ENCODE results near the gene MAP3K10. TPM values are rescaled to one million over a fixed set of nuclear protein-coding genes. Genes with fewer than 3 reads are reported as not detected.

The MAP3K10 gene
- total and polyA plus RNA-seq, 9 of the 15 experiments (the other 6 are each of a cell fraction or from before 2014, with no cell fraction given): 0.01 to 8.0 (median 2.7) TPM; not detected in 1

DNA sequence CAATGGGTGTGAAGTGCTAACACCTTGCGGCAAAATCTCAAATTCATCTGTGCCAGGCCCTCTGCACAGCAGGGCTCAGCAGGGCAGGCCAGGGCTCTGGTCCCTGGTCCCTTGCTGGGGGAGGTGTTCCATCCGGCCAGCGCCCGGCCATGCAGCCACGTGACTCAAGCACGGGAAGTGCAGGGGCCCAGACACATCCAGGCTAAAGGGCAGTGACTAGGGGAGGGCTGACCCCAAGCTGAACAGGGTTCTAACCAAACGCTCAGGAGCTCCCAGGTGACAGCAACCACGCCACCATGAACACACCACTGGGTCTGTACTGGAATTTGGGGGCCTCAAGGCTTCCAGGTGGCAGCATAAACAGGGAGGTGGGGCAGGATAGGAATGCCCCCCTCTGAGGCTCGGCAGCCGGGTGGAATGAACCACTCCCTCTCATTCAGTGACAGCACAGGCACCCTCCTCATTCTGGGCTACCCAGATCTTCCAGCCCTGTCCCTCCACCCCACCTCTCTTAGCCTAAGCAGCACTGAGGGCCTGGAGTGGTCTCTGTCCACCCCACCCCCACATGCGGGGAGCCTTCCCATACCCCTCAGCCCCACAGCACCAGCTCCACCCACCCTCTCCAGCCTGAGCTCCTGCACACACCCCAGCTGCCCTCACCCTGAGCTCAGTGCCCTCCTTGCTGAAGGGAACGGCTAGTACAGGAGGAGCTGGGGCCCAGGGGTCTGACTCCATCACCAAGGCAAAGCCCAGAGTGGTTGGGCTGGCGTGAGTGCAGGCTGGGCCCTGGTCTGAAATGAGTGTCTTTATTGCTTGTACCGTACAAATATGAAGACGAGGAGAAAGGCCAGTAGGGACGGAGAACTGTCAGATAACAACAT, 40.6 kb downstream of the MAP3K10 start (continued):
- no peak for TF ChIP-seq PRMT5 (CRISPR knock-in tag; IDR thresholded peaks at IDR 0.05)
- no peak for TF ChIP-seq HMG20B (CRISPR knock-in tag; IDR thresholded peaks at IDR 0.05)
- TF ChIP-seq CBFA2T2 (conservative IDR thresholded peaks at IDR 0.05): peak; percentile 68
- TF ChIP-seq ETV5 (CRISPR knock-in tag; IDR thresholded peaks at IDR 0.05; ENCODE audit: low read depth): 0 out of 2 replicates have a peak, but pooled peaks have one; percentile 44
- TF ChIP-seq CREM (IDR thresholded peaks at IDR 0.05; ENCODE audit: low read depth): peak; percentile 50; the same call in 1 of the 2 replicates
- TF ChIP-seq ZNF76 (CRISPR knock-in tag; IDR thresholded peaks at IDR 0.05; ENCODE audit: borderline replicate concordance): 0 out of 2 replicates have a peak, but pooled peaks have one; percentile 14
- TF ChIP-seq RFX5 (IDR thresholded peaks at IDR 0.05; ENCODE audit: low read depth, low read length): no peak
- no peak for TF ChIP-seq GATAD2A (IDR thresholded peaks at IDR 0.05)
- TF ChIP-seq POLR2AphosphoS5 (IDR thresholded peaks at IDR 0.05; ENCODE audit: control insufficient read depth, insufficient read depth, low read depth, low read length): 0 out of 2 replicates have a peak, but pooled peaks have one; percentile 15
- TF ChIP-seq ZNF740 (CRISPR knock-in tag; IDR thresholded peaks at IDR 0.05): 0 out of 2 replicates have a peak, but pooled peaks have one; percentile 23
- no peak for TF ChIP-seq ZNF740 (tag; IDR thresholded peaks at IDR 0.05)
- TF ChIP-seq, protein P1, sequence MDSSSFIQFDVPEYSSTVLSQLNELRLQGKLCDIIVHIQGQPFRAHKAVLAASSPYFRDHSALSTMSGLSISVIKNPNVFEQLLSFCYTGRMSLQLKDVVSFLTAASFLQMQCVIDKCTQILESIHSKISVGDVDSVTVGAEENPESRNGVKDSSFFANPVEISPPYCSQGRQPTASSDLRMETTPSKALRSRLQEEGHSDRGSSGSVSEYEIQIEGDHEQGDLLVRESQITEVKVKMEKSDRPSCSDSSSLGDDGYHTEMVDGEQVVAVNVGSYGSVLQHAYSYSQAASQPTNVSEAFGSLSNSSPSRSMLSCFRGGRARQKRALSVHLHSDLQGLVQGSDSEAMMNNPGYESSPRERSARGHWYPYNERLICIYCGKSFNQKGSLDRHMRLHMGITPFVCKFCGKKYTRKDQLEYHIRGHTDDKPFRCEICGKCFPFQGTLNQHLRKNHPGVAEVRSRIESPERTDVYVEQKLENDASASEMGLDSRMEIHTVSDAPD (CRISPR knock-in tag; IDR thresholded peaks at IDR 0.05): no peak
- no peak for TF ChIP-seq ILK (tag; IDR thresholded peaks at IDR 0.05; ENCODE audit: borderline replicate concordance, low read depth)
- TF ChIP-seq PML (IDR thresholded peaks at IDR 0.05; ENCODE audit: low read length): no peak
- TF ChIP-seq DDX20 (tag; IDR thresholded peaks at IDR 0.05; ENCODE audit: low read depth): no peak
- no peak for TF ChIP-seq TSC22D4 (tag; IDR thresholded peaks at IDR 0.05)
- TF ChIP-seq ZNF511 (CRISPR knock-in tag; IDR thresholded peaks at IDR 0.05): 0 out of 2 replicates have a peak, but pooled peaks have one; percentile 33
- TF ChIP-seq MTA2 (IDR thresholded peaks at IDR 0.05; ENCODE audit: low read depth): no peak
- no peak for TF ChIP-seq ZFPM2 (CRISPR knock-in tag; IDR thresholded peaks at IDR 0.05)
- TF ChIP-seq, protein P2, sequence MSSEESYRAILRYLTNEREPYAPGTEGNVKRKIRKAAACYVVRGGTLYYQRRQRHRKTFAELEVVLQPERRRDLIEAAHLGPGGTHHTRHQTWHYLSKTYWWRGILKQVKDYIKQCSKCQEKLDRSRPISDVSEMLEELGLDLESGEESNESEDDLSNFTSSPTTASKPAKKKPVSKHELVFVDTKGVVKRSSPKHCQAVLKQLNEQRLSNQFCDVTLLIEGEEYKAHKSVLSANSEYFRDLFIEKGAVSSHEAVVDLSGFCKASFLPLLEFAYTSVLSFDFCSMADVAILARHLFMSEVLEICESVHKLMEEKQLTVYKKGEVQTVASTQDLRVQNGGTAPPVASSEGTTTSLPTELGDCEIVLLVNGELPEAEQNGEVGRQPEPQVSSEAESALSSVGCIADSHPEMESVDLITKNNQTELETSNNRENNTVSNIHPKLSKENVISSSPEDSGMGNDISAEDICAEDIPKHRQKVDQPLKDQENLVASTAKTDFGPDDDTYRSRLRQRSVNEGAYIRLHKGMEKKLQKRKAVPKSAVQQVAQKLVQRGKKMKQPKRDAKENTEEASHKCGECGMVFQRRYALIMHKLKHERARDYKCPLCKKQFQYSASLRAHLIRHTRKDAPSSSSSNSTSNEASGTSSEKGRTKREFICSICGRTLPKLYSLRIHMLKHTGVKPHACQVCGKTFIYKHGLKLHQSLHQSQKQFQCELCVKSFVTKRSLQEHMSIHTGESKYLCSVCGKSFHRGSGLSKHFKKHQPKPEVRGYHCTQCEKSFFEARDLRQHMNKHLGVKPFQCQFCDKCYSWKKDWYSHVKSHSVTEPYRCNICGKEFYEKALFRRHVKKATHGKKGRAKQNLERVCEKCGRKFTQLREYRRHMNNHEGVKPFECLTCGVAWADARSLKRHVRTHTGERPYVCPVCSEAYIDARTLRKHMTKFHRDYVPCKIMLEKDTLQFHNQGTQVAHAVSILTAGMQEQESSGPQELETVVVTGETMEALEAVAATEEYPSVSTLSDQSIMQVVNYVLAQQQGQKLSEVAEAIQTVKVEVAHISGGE (CRISPR knock-in tag; IDR thresholded peaks at IDR 0.05): peak in 1 of 3 experiments; percentile 62; a peak in 2 of 6 replicates
- TF ChIP-seq SMARCC2 (IDR thresholded peaks at IDR 0.05; ENCODE audit: low read depth): no peak

All from K562 (cell line).